HepG2 (cell line): ENCODE results near the gene ERMP1. TPM values are rescaled to one million over a fixed set of nuclear protein-coding genes. Genes with fewer than 3 reads are reported as not detected.

Experiments used
- ATAC-seq: fragments of 200-7000 bp; cut with Tn5 transposase; 3 replicates; pipeline ENCODE4 v1.9.1; 2020; ENCODE audit warnings: mild to moderate bottlenecking, moderate library complexity
- BruUV-seq: library from RNA; stranded (reverse); fragments of 400-500 nt; replicated peaks from 2 replicates; lab custom pipeline; 2021; lab: Mats Ljungman, UMichigan
- CTCF ChIA-PET: fragments of 300-600 bp; formaldehyde crosslinking; extraction: SDS; loops from one replicate; lab custom pipeline; 2021; ENCODE audit warnings: low total read pairs, inconsistent platforms, low intra/inter-chr PET ratio; lab: Yijun Ruan, JAX
- POLR2A ChIA-PET: fragments of 350-600 bp; sonication (Branson Sonifier 250); formaldehyde crosslinking; loops from one replicate; lab custom pipeline; 2020; ENCODE audit warnings: antibody characterized with exemption, inconsistent platforms; lab: Yijun Ruan, JAX
- DNase-seq: peaks from one replicate; pipeline ENCODE4 v3.0.0-alpha.2; 2015; ENCODE audit warnings: low spot score
- FAIRE-seq: peaks from 3 replicates; lab custom pipeline; 2011; peaks lifted over from hg19 to GRCh38; lab: Jason Lieb, UNC
- H2AFZ ChIP-seq: one replicate; pipeline ENCODE4 v1.6.1; 2011; ENCODE audit warnings: low read length, inconsistent platforms
- H3K27ac ChIP-seq: fragments of 300-600 bp; 3 replicates; pipeline ENCODE4 v1.8.0; 2011; ENCODE audit warnings: mixed run types, mild to moderate bottlenecking, mixed read lengths, low read length, inconsistent platforms; ENCODE audit not compliant: insufficient read depth; ENCODE audit errors: extremely low read length
- H3K27me3 ChIP-seq, 2 experiments: fragments of 200-600 bp in 1 of 2; 2 replicates in 1 of 2; 3 replicates in 1 of 2; pipeline versions ENCODE4 v1.6.0 to v1.8.0; 2011; ENCODE audit warnings: low read length in 2 of 2, mild to moderate bottlenecking in 2 of 2, moderate library complexity in 2 of 2, inconsistent platforms in 1 of 2; ENCODE audit not compliant: insufficient read depth in 2 of 2, control insufficient read depth in 1 of 2
- H3K36me3 ChIP-seq, 2 experiments: fragments of 200-600 bp in 1 of 2; replicated peaks in 1 of 2; 2 replicates in 1 of 2; 3 replicates in 1 of 2; pipeline versions ENCODE4 v1.5.1 to v1.8.0; 2011; ENCODE audit warnings: low read length in 2 of 2, inconsistent platforms in 1 of 2; ENCODE audit not compliant: insufficient read depth in 2 of 2, control insufficient read depth in 1 of 2
- H3K4me1 ChIP-seq: 2 replicates; pipeline ENCODE4 v1.5.1; 2012; ENCODE audit warnings: low read length, inconsistent platforms; ENCODE audit not compliant: insufficient read depth
- H3K4me2 ChIP-seq: 2 replicates; pipeline ENCODE4 v1.6.0; 2011; ENCODE audit warnings: low read depth, low read length, inconsistent platforms
- H3K4me3 ChIP-seq, 3 experiments: fragments of 200-600 bp in 1 of 3; sonication (generic), shearing (Covaris generic) in 1 of 3; replicated peaks in 1 of 3; 2 replicates each; pipeline ENCODE4 v1.5.1; 2011 to 2016; ENCODE audit warnings: low read length in 3 of 3, inconsistent platforms in 2 of 3, low read depth in 2 of 3, mild to moderate bottlenecking in 2 of 3, control low read depth in 1 of 3, mixed read lengths in 1 of 3; ENCODE audit not compliant: insufficient read depth in 1 of 3
- H3K79me2 ChIP-seq: one replicate; pipeline ENCODE4 v1.6.1; 2011; ENCODE audit warnings: low read length, inconsistent platforms; ENCODE audit not compliant: insufficient read depth
- H3K9ac ChIP-seq: 2 replicates; pipeline ENCODE4 v1.6.0; 2011; ENCODE audit warnings: mild to moderate bottlenecking, low read depth, low read length, inconsistent platforms; ENCODE audit not compliant: insufficient read depth
- H3K9me3 ChIP-seq: 2 replicates; pipeline ENCODE4 v1.5.1; 2012; ENCODE audit warnings: mild to moderate bottlenecking, low read length
- H4K20me1 ChIP-seq: 2 replicates; pipeline ENCODE4 v1.6.0; 2011; ENCODE audit warnings: inconsistent platforms, mild to moderate bottlenecking, low read length, moderate library complexity; ENCODE audit not compliant: insufficient read depth
- AGO2 ChIP-seq: fragments of 200-400 bp; formaldehyde crosslinking; optimal IDR thresholded peaks from 2 replicates; pipeline ENCODE3; 2017; ENCODE audit warnings: mild to moderate bottlenecking, low read depth, low read length, moderate library complexity
- CENPBD1 ChIP-seq: sonication (generic); formaldehyde crosslinking; IDR thresholded peaks from 2 replicates; pipeline ENCODE4 v1.8.0; 2022; ENCODE audit warnings: missing genetic modification reagents, low read depth, mild to moderate bottlenecking, borderline replicate concordance
- KMT2A ChIP-seq: sonication (generic); formaldehyde crosslinking; IDR thresholded peaks from 2 replicates; pipeline ENCODE4 v1.4.0; 2020; ENCODE audit warnings: missing genetic modification reagents
- MTERF4 ChIP-seq: sonication (generic); formaldehyde crosslinking; IDR thresholded peaks from 2 replicates; pipeline ENCODE4 v1.8.0; 2023; ENCODE audit warnings: mild to moderate bottlenecking, missing genetic modification reagents
- MZF1 ChIP-seq: sonication (generic); formaldehyde crosslinking; IDR thresholded peaks from 2 replicates; pipeline ENCODE4 v1.8.1; 2023; ENCODE audit warnings: mild to moderate bottlenecking, missing genetic modification reagents, borderline replicate concordance
- WIZ ChIP-seq: sonication (generic); formaldehyde crosslinking; IDR thresholded peaks from 2 replicates; pipeline ENCODE4 v1.5.1; 2020; ENCODE audit warnings: mild to moderate bottlenecking, missing genetic modification reagents
- ZFP62 ChIP-seq: sonication (generic); formaldehyde crosslinking; IDR thresholded peaks from 2 replicates; pipeline ENCODE4 v1.4.0; 2020; ENCODE audit warnings: missing genetic modification reagents
- ZNF318 ChIP-seq: sonication (generic); formaldehyde crosslinking; IDR thresholded peaks from 2 replicates; pipeline ENCODE4 v1.4.0; 2020; ENCODE audit warnings: mild to moderate bottlenecking, missing genetic modification reagents
- ZNF501 ChIP-seq: sonication (generic); formaldehyde crosslinking; IDR thresholded peaks from 2 replicates; pipeline ENCODE4 v1.5.1; 2020; ENCODE audit warnings: mild to moderate bottlenecking, moderate library complexity, missing genetic modification reagents
- ZNF768 ChIP-seq: sonication (generic); formaldehyde crosslinking; IDR thresholded peaks from 2 replicates; pipeline ENCODE4 v1.4.0; 2020; ENCODE audit warnings: missing genetic modification reagents
- WGBS: methylation state at CpG from one replicate; pipeline ENCODE4 v1.1.6; 2017; ENCODE audit warnings: low lambda C conversion rate; 5-methylcytosine and 5-hydroxymethylcytosine counted together
- in situ Hi-C: cut with HindIII; loops from 2 replicates; pipeline ENCODE4 v1.10.0; 2017; ENCODE audit warnings: low pct_unique_long_range_greater_than_20kb; ENCODE audit not compliant: extremely low pct_ligation_motif_present
- intact Hi-C: fragments of 100-400 bp; cut with micrococcal nuclease; formaldehyde crosslinking; loops from one replicate; pipeline ENCODE4 v1.10.0; 2022; ENCODE audit not compliant: unreplicated experiment
- polyA plus RNA-seq, 8 experiments: library from polyadenylated mRNA; depleted of rRNA in 3 of 8; stranded (reverse) in 7 of 8; unstranded in 1 of 8; fragments of >200 nt; fragmentation: Illumina TruSeq in 4 of 8; extraction: Trizol in 4 of 8; gene quantifications; 2 replicates each; pipeline versions ENCODE4 v1.2.1 to v1.2.3, GENCODE V29; 2011 to 2016; ENCODE audit warnings: low read depth in 4 of 8, missing spikeins in 1 of 8, mixed read lengths in 1 of 8; ENCODE audit not compliant: insufficient read depth in 1 of 8
- total RNA-seq, 5 experiments: library from RNA; depleted of rRNA; stranded (reverse); fragments of >200 nt; fragmentation: Illumina TruSeq; extraction: Trizol; gene quantifications; 2 replicates each; pipeline ENCODE4 v1.2.3, GENCODE V29; 2016; ENCODE audit warnings: low read depth in 1 of 5

ERMP1 gene
- total and polyA plus RNA-seq, 2 of the 13 experiments (the other 11 are each of a cell fraction or from before 2014, with no cell fraction given): 40.9 to 65.4 TPM

GRCh38 chr9:5850724-5851122 lies 17.8 kb upstream of the ERMP1 start:
- POLR2A ChIA-PET: no interaction called here
- ATAC-seq: no peak
- Histone ChIP-seq H3K9me3 (no peaks in the 10 kb centered on the region), H3K4me2 (no peak overlapping the region), H3K4me1 (peaks cover 11% of the 10 kb centered on the region), H3K27ac (no peak overlapping the region), H3K27me3 (no peaks in the 10 kb centered on the region), H3K36me3 (no peaks in the 10 kb centered on the region), H3K4me3 (no peak overlapping the region), H3K79me2 (no peaks in the 10 kb centered on the region), H3K9ac (no peak overlapping the region), H2AFZ (no peak overlapping the region), H4K20me1 (no peaks in the 10 kb centered on the region)
- DNase-seq: no peak
- in situ Hi-C loops: no loop called here
- BruUV-seq: no TSS peak
- intact Hi-C loops: no loop called here
- CTCF ChIA-PET: no interaction called here
- FAIRE-seq: no peak
- TF ChIP-seq CENPBD1 (CRISPR knock-in tag): no peak
- no peak for TF ChIP-seq ZNF501 (CRISPR knock-in tag)
- no peak for TF ChIP-seq AGO2
- no peak for TF ChIP-seq MZF1

- no peak overlapping the region for H2AFZ ChIP-seq
- DNase-seq: no peak
- no peaks in the 10 kb centered on the region for H4K20me1 ChIP-seq
- no peak overlapping the region for H3K9ac ChIP-seq
- H3K27me3 ChIP-seq: no peaks in the 10 kb centered on the region
- no peak overlapping the region for H3K4me2 ChIP-seq
- CTCF ChIA-PET: no interaction called here
- no peaks in the 10 kb centered on the region for H3K79me2 ChIP-seq
- peaks cover 32% of the 10 kb centered on the region for H3K4me1 ChIP-seq
- FAIRE-seq: no peak
- H3K27ac ChIP-seq: no peak overlapping the region
- in situ Hi-C loops (no loop called here), intact Hi-C loops (no loop called here)
- no peaks in the 10 kb centered on the region for H3K36me3 ChIP-seq
- 57% methylated on average over 3 of the region's 3 CpGs for WGBS
- no peak for ATAC-seq
- no TSS peak for BruUV-seq
- POLR2A ChIA-PET: no interaction called here
- no peaks in the 10 kb centered on the region for H3K9me3 ChIP-seq
- H3K4me3 ChIP-seq: no peak overlapping the region
- TF ChIP-seq ZNF318 (no peak), ZFP62 (CRISPR knock-in tag) (no peak), MTERF4 (CRISPR knock-in tag) (no peak), KMT2A (no peak), ZNF768 (CRISPR knock-in tag) (no peak), WIZ (CRISPR knock-in tag) (no peak)
Observed at GRCh38 chr9:5848372-5848882, 15.5 kb upstream of the ERMP1 start.
